ENCODE results near the gene ZNF827. TPM values are rescaled to one million over a fixed set of nuclear protein-coding genes. Genes with fewer than 3 reads are reported as not detected.
A peak's percentile ranks its signal among the peaks of the same experiment; 100 is the strongest.

ZNF827 gene, protein sequence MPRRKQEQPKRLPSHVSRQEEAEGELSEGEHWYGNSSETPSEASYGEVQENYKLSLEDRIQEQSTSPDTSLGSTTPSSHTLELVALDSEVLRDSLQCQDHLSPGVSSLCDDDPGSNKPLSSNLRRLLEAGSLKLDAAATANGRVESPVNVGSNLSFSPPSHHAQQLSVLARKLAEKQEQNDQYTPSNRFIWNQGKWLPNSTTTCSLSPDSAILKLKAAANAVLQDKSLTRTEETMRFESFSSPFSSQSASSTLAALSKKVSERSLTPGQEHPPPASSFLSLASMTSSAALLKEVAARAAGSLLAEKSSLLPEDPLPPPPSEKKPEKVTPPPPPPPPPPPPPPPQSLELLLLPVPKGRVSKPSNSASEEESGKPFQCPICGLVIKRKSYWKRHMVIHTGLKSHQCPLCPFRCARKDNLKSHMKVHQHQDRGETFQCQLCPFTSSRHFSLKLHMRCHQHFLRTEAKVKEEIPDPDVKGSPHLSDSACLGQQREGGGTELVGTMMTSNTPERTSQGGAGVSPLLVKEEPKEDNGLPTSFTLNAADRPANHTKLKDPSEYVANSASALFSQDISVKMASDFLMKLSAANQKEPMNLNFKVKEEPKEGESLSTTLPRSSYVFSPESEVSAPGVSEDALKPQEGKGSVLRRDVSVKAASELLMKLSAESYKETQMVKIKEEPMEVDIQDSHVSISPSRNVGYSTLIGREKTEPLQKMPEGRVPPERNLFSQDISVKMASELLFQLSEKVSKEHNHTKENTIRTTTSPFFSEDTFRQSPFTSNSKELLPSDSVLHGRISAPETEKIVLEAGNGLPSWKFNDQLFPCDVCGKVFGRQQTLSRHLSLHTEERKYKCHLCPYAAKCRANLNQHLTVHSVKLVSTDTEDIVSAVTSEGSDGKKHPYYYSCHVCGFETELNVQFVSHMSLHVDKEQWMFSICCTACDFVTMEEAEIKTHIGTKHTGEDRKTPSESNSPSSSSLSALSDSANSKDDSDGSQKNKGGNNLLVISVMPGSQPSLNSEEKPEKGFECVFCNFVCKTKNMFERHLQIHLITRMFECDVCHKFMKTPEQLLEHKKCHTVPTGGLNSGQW
- 9.1 and 12.9 TPM in 2 replicates for total RNA-seq

DNA sequence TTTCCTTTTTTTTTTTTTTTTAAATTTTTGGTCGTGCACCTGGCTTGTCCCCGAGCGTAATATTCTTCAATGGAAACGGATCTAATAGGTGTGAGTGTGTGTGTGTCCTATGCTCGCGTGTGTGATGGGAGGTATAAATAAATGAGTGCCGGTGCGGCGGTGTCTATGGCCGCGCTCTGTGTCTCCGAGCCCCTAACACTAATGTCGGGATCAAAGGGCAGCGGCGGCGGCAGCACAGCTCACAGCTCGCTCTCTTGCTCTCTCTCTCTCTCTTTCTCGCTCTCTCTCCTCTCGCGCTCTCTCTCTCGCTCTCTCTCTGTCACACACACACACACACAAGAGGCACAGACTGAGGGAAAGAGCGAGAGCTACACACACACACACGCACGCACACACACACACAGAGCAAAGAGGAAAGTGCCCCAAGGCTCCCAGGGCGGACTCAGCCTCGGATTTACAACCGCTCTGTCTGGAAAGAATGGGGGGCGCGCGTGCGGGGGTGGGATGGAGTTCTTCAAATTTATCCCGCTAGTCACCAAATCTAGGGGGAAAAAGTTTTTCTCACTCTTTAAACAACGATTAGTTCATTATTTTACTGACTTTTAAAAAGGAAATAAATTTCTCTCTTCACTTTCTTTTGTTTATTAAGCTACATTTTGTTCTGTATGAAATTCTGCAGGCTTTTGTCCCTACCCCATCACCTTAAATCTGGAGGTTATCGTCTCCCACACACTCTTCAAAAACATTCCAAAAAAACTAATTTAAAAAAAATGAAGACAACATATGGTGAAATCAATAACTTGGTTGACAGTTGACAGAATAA, at the start of gene ZNF827:
ZNF827 (minus strand) TSS at position 206 of the 823 bp plus-strand sequence. CDS start 416 bp downstream, outside the sequence.
- peak; percentile 55 for DNase-seq (ENCODE audit: low read depth)
- H3K4me3 ChIP-seq (ENCODE audit: low read depth, low read length): peak within 1 kb of the TSS; percentile 80
- TF ChIP-seq, protein P1, sequence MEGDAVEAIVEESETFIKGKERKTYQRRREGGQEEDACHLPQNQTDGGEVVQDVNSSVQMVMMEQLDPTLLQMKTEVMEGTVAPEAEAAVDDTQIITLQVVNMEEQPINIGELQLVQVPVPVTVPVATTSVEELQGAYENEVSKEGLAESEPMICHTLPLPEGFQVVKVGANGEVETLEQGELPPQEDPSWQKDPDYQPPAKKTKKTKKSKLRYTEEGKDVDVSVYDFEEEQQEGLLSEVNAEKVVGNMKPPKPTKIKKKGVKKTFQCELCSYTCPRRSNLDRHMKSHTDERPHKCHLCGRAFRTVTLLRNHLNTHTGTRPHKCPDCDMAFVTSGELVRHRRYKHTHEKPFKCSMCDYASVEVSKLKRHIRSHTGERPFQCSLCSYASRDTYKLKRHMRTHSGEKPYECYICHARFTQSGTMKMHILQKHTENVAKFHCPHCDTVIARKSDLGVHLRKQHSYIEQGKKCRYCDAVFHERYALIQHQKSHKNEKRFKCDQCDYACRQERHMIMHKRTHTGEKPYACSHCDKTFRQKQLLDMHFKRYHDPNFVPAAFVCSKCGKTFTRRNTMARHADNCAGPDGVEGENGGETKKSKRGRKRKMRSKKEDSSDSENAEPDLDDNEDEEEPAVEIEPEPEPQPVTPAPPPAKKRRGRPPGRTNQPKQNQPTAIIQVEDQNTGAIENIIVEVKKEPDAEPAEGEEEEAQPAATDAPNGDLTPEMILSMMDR (IDR thresholded peaks at IDR 0.05; ENCODE audit: insufficient read depth, low read depth, low read length): no peak

DNA sequence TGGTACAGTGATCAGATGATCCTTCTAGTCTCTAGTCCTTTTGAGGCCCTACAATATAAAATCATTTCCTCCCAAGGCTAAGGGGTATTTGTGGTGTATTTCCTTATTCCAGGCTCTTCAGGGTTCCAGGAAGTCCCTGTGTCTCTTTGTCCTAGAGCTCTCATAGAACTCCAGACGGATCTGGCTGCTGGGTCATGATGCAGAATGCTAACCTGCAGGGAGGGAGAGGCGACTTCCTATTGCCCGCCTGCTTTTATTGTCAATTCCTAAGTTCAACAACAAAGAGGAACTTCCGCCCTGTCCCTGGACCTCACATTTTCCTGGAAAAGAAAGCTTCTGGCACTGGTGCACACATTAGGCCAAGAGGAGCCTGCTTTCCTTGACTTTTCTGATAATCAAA, 45.9 kb upstream of the ZNF827 start:
- no peak overlapping the region for H3K4me3 ChIP-seq (ENCODE audit: low read depth, low read length)
- DNase-seq (ENCODE audit: low read depth): no peak
- TF ChIP-seq, protein P1 (IDR thresholded peaks at IDR 0.05; ENCODE audit: insufficient read depth, low read depth, low read length): no peak

GRCh38 chr4:145982791-145983190, 44.2 kb upstream of the ZNF827 start:
- TF ChIP-seq, protein P1 (IDR thresholded peaks at IDR 0.05; ENCODE audit: insufficient read depth, low read depth, low read length): no peak
- no peak for DNase-seq (ENCODE audit: low read depth)
- no peak overlapping the region for H3K4me3 ChIP-seq (ENCODE audit: low read depth, low read length)

- DNase-seq (ENCODE audit: low read depth): no peak
- H3K4me3 ChIP-seq (ENCODE audit: low read depth, low read length): no peak overlapping the region
- TF ChIP-seq, protein P1 (IDR thresholded peaks at IDR 0.05; ENCODE audit: insufficient read depth, low read depth, low read length): no peak
Measured at GRCh38 chr4:145979160-145979559, 40.5 kb upstream of the ZNF827 start.

DNA sequence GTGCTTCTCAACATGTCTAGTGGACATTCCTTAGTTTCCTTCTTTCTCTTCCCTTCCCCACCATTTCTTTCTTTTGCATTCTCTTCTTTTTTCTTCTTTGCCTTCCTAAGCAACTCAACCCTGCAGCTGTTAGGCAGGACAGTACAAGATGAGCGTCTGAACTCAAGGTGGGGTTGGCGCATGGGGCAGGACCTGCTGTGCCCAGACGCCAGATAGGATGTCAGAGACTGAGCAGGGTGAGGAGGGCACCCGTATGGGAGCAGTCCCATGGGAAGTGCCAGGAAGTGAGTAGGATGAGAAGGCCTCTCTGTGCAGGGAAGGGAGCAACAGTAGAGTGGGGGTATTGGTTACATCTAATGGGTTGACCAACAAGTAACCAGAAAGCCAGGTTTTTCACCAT, 38.1 kb upstream of the ZNF827 start:
- no peak overlapping the region for H3K4me3 ChIP-seq (ENCODE audit: low read depth, low read length)
- DNase-seq (ENCODE audit: low read depth): no peak
- TF ChIP-seq, protein P1 (IDR thresholded peaks at IDR 0.05; ENCODE audit: insufficient read depth, low read depth, low read length): no peak

DNA sequence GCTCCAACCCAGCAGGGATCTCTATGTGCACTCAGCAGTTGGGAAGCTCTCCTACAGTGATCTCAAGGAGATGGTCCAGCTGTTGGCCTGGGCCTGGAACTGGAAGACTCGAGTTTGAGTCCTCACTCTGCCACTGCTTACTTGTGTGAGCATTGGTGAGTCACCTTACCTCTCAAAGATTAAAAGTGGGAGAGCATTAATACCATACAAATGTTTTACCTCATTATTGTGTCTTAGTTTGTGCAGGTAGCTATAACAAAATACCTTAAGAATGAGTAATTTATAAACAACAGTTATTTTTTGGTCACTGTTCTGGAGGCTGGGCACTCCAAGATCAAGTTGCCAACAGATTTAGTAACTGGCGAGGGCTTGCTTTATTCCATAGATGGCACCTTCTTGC, 21.4 kb upstream of the ZNF827 start:
- TF ChIP-seq, protein P1 (IDR thresholded peaks at IDR 0.05; ENCODE audit: insufficient read depth, low read depth, low read length): no peak
- DNase-seq (ENCODE audit: low read depth): no peak

More for the DNA sequence above, 21.4 kb upstream of the ZNF827 start:
- H3K4me3 ChIP-seq (ENCODE audit: low read depth, low read length): no peak overlapping the region
